GM20000 (cell line): ENCODE results near the gene SIK2.

Experiments
- DNase-seq: peaks from one replicate; pipeline ENCODE4 v3.0.0; 2012; ENCODE audit warnings: low spot score
- TF ChIP-seq, protein P1 (sequence below): IDR thresholded peaks from 2 replicates; pipeline ENCODE4 v1.5.1; 2012; ENCODE audit warnings: mild to moderate bottlenecking, control low read depth; ENCODE audit errors: extremely low read depth, missing control alignments

The SIK2 gene

DNA sequence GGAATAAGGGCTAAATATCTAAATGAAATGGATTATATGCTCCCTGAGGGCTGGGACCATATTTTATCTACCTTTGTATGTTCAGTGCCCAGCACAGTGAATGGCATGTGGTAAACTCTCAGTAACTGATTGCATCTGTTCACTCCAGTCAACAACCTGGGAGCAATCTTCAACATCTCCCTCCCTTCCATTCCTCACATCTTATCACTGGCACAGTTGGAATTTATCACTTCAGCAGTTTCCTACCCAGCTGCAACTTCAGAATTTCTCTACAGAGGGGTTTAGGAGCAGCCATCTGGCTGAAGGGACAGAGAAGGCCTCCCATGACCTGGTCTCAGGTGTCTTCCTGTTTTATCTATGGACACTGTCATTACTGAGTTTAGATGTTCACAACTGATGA lies 9.8 kb upstream of the SIK2 start:
- no peak for DNase-seq
- TF ChIP-seq, protein P1, sequence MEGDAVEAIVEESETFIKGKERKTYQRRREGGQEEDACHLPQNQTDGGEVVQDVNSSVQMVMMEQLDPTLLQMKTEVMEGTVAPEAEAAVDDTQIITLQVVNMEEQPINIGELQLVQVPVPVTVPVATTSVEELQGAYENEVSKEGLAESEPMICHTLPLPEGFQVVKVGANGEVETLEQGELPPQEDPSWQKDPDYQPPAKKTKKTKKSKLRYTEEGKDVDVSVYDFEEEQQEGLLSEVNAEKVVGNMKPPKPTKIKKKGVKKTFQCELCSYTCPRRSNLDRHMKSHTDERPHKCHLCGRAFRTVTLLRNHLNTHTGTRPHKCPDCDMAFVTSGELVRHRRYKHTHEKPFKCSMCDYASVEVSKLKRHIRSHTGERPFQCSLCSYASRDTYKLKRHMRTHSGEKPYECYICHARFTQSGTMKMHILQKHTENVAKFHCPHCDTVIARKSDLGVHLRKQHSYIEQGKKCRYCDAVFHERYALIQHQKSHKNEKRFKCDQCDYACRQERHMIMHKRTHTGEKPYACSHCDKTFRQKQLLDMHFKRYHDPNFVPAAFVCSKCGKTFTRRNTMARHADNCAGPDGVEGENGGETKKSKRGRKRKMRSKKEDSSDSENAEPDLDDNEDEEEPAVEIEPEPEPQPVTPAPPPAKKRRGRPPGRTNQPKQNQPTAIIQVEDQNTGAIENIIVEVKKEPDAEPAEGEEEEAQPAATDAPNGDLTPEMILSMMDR = no peak

DNA sequence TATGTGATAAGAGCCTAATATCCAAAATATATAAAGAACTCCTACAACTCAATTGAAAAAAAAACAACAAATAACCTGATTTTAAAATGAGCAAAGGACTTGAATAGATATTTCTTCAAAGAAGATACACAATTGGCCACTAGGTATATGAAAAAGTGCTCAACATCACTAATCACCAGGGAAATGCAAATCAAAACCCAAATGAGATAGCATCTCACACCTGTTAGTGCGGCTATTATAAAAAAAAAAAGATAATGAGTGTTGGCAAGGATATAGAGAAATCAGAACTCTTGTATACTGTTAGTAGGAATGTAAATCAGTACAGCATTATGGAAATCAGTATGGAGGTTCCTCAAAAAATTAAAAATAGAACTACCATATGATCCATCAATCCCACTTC lies 5.9 kb upstream of the SIK2 start:
- no peak for DNase-seq
- TF ChIP-seq, protein P1 = no peak

DNA sequence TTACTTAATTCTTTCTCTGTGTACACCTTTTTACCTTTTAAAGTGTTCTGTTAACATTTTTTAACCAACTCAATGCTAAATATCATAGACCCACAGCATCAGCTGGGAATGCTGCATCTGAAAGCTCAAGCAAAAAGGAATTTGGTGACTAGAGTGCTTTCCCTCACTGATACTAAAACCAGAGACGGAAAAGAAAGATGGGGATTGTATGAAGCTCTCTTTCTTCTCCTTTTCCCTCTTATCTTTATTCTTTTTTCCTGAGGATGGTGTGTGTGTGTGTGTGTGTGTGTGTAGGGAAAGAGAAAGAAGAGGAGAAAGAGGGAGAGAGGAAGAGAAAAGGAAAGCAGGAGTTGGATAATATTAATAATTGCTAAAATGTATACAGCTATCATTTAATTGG lies 4.1 kb upstream of the SIK2 start:
- TF ChIP-seq, protein P1 = no peak
- DNase-seq = no peak

DNA sequence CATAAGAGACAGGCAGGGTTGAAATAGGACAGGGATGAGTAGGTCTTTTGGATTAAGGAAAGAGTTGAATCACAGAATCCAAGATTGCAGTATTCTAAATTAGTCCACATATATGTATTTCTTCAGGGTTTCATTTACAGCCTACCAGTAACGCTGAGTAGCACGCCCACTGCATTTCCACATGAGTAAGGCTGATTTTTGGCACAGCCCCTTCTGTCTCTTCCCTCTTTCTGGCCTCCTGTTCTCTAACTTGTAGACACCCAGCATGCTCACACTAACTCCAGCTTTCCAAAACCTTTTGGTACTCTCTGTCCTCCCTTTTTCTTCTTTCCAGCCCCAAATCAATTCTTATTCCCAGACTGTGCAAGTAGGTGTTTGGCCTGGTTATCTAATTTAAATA lies 3.7 kb upstream of the SIK2 start:
- TF ChIP-seq, protein P1 = no peak
- DNase-seq = no peak

DNA sequence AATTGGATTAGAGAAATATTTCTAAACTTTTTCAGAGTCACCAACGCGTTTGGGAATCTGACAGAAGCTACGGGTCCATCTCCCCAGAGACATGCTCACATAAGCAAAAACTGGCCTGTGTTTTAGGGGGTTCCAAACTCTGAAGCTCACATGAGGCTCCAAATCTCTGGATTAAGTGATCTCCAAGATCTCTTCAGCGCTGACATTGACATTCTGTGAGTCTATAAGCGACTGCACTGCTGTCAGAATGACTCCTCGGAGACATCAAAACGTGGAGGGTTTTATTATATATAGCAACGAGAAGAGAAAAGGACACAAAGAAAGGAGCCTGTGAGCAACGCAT lies 642 bp upstream of the SIK2 start:
- TF ChIP-seq, protein P1 = no peak

DNA sequence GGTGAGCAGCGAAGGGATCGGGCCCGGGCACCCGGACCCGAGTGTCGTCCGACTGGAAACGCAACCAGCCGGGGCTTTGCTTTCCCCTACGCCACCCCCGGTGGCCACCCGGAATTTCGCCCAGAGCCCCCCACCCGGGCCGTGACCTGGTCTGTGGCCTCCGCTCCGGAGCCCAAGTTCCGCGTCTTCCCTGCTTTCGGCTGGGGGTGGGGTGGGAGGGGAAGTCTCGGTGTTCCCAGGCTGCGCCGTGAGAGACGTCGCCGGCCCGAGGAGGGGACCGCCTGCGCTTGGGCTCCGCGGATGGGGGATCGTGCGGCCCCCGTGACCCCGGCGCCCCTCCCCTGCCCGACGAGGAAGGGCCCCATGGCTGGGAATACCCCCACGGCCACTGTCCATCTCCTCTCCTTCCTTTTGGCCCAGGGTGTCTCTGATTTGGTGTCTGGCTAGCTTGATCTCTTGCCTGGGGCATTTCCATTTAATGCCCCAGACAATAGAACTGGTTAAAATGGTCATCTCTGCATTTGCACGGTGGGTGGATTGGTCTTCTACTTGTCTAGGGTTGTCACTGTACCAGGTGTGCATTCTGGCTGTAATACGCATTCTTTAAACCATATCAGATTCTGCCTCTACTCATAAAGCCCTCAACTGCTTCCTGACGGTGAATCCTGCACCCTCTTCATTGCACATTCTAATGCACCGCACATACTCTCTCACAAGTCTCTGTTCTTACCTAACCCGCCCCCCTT lies 789 bp downstream of the SIK2 start:
- DNase-seq = peak; percentile 39
- TF ChIP-seq, protein P1 = no peak

More for the DNA sequence above, 642 bp upstream of the SIK2 start:
- DNase-seq = no peak

DNA sequence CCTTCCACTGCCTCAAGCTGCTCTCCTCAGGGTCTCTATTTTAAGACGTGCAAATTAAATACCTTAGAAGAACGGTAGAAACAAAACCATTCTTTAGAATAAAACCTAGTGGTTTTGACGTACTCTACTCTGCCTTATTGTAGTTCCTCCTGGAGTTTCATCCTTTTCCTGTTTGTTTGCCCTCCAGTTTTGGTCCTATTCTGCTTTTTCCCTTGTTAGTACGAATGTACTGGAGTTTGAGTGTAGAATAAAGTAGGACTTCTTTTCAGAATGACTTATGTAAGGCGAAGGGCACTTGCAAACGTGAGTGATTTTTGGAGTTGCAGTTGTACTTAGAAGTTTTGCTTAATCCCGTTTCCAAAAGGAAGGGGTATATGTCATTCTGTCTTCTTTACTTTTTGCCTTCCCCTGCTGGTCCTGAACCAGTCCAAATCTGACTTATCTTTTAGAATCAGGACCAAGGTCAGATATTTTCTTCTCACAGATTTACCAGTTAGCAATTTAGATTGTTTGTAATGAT lies 1.4 kb downstream of the SIK2 start:
- DNase-seq = no peak
- TF ChIP-seq, protein P1 = no peak
